Smooth muscle cell (in vitro differentiated cells): ENCODE results near the gene CNIH2. TPM values are rescaled to one million over a fixed set of nuclear protein-coding genes. Genes with fewer than 3 reads are reported as not detected.

Experiments
- DNase-seq: peaks from one replicate; lab custom pipeline; 2025; ENCODE audit not compliant: unreplicated experiment; lab: John Stamatoyannopoulos, UW
- H2AFZ ChIP-seq: fragments of 200-600 bp; sonication (generic); 2 replicates; pipeline ENCODE4 v1.6.0; 2016; ENCODE audit warnings: antibody characterized with exemption, low read depth, mild to moderate bottlenecking
- H3F3A ChIP-seq: fragments of 200-600 bp; sonication (generic); 2 replicates; pipeline ENCODE4 v1.6.0; 2017; ENCODE audit warnings: antibody characterized with exemption, low read depth
- H3K27ac ChIP-seq: fragments of 200-600 bp; sonication (generic); 2 replicates; pipeline ENCODE4 v1.5.1; 2016; ENCODE audit warnings: low read depth, mild to moderate bottlenecking
- H3K27me3 ChIP-seq: fragments of 200-600 bp; sonication (generic); 2 replicates; pipeline ENCODE4 v1.6.1; 2016; ENCODE audit warnings: low read depth, mild to moderate bottlenecking
- H3K36me3 ChIP-seq: fragments of 200-600 bp; sonication (generic); 2 replicates; pipeline ENCODE4 v1.5.1; 2016; ENCODE audit warnings: low read depth
- H3K4me1 ChIP-seq: fragments of 200-600 bp; sonication (generic); 2 replicates; pipeline ENCODE4 v1.5.1; 2016; ENCODE audit warnings: low read depth
- H3K4me2 ChIP-seq: fragments of 200-600 bp; sonication (generic); 2 replicates; pipeline ENCODE4 v1.6.0; 2016; ENCODE audit warnings: mild to moderate bottlenecking
- H3K4me3 ChIP-seq: fragments of 200-600 bp; sonication (generic); 2 replicates; pipeline ENCODE4 v1.5.1; 2016; ENCODE audit warnings: mild to moderate bottlenecking
- H3K79me2 ChIP-seq: fragments of 200-600 bp; sonication (generic); 2 replicates; pipeline ENCODE4 v1.6.0; 2016; ENCODE audit warnings: low read depth, mild to moderate bottlenecking
- H3K9ac ChIP-seq: fragments of 200-600 bp; sonication (generic); 2 replicates; pipeline ENCODE4 v1.6.0; 2016; ENCODE audit warnings: low read depth
- H3K9me3 ChIP-seq: fragments of 200-600 bp; sonication (generic); replicated peaks from 2 replicates; pipeline ENCODE4 v1.5.1; 2016; ENCODE audit warnings: low read depth
- H4K20me1 ChIP-seq: fragments of 200-600 bp; sonication (generic); 2 replicates; pipeline ENCODE4 v1.6.0; 2016; ENCODE audit warnings: low read depth
- CTCF ChIP-seq: fragments of 200-600 bp; sonication (generic); IDR thresholded peaks from 2 replicates; pipeline ENCODE4 v1.5.1; 2017; ENCODE audit warnings: borderline replicate concordance, mild to moderate bottlenecking, antibody characterized with exemption; ENCODE audit not compliant: insufficient read depth, poor library complexity, severe bottlenecking
- WGBS: methylation state at CpG from one replicate; pipeline ENCODE4 v1.1.7; 2016; ENCODE audit warnings: low lambda C conversion rate; 5-methylcytosine and 5-hydroxymethylcytosine counted together
- polyA plus RNA-seq: library from polyadenylated mRNA; unstranded; fragments of >200 nt; fragmentation: Nextera tagmentation; extraction: Ambion mirVana; gene quantifications from 2 replicates; pipeline ENCODE4 v1.2.1, GENCODE V29; 2016
- total RNA-seq: library from RNA; depleted of rRNA; stranded (reverse); fragments of >200 nt; gene quantifications from 2 replicates; pipeline ENCODE4 v1.2.3, GENCODE V29; 2014

Gene CNIH2
- total and polyA plus RNA-seq, 2 experiments from 2014 or later: 12.2 to 17.0 TPM

- H2AFZ ChIP-seq: no peak overlapping the region
- peak overlapping the region; percentile 97 for H3K27ac ChIP-seq
- peak overlapping the region; percentile 88 for H3K4me2 ChIP-seq
- H4K20me1 ChIP-seq: peaks cover 4% of the 10 kb centered on the region
- peaks cover 40% of the 10 kb centered on the region for H3F3A ChIP-seq
- H3K27me3 ChIP-seq: no peaks in the 10 kb centered on the region
- no peak overlapping the region for H3K9ac ChIP-seq
- no peak for DNase-seq
- peaks cover 43% of the 10 kb centered on the region for H3K4me1 ChIP-seq
- H3K4me3 ChIP-seq: peak overlapping the region; percentile 47
- WGBS: 92% methylated on average over 10 of the region's 14 CpGs
- H3K9me3 ChIP-seq: no peaks in the 10 kb centered on the region
- no peaks in the 10 kb centered on the region for H3K36me3 ChIP-seq
- H3K79me2 ChIP-seq: peaks cover 28% of the 10 kb centered on the region
- no peak for TF ChIP-seq CTCF
Observed at GRCh38 chr11:66315498-66315885, 37.5 kb downstream of the CNIH2 start.

- Histone ChIP-seq H3K36me3 (no peaks in the 10 kb centered on the region), H3K9ac (peak overlapping the region; percentile 51), H2AFZ (no peak overlapping the region), H3K4me3 (peak overlapping the region; percentile 47), H3K4me1 (peaks cover 43% of the 10 kb centered on the region), H3K9me3 (no peaks in the 10 kb centered on the region), H3K27ac (peak overlapping the region; percentile 97), H3K27me3 (no peaks in the 10 kb centered on the region), H3F3A (peaks cover 36% of the 10 kb centered on the region), H4K20me1 (peaks cover 4% of the 10 kb centered on the region), H3K4me2 (peak overlapping the region; percentile 88), H3K79me2 (peaks cover 28% of the 10 kb centered on the region)
- DNase-seq: no peak
- 80% methylated on average over 52 of the region's 52 CpGs for WGBS
- TF ChIP-seq CTCF: no peak
Observed at GRCh38 chr11:66315921-66316811, 38.2 kb downstream of the CNIH2 start.

DNA sequence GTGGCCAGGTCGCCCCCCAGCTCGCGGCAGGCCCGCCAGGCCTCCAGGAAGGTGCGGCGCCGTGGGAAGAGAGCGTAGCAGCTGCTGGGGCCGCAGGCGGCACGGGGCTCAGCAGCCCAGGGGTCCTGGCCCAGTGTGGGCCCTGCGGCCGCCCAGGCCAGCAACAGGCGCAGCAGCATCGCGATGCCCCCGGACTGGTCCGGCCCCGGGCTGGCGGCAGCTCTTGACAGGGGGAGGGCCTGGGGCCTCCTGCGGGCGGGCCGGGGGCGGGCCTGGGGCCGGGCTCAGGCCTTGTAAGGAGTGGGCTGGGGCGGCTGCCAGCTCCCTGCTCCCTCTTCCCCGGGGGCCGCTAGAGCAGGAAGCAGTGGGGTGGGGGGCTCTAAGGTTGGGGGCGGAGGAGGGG lies 38.9 kb downstream of the CNIH2 start, which contains the start of gene CD248:
TSS of gene CD248 (minus strand) at position 196 of the 403 bp plus-strand sequence. CDS start at position 179, 17 bp downstream.
- peaks cover 28% of the 10 kb centered on the region for H3K79me2 ChIP-seq
- peak within 1 kb of the TSS; percentile 47 for H3K4me3 ChIP-seq
- H3K36me3 ChIP-seq: no peaks in the 10 kb centered on the region
- DNase-seq: peak; percentile 72
- H3K4me1 ChIP-seq: peaks cover 43% of the 10 kb centered on the region
- H3K4me2 ChIP-seq: peak within 1 kb of the TSS; percentile 88
- no peak for TF ChIP-seq CTCF
- WGBS: 20% methylated on average over 25 of the region's 29 CpGs
- no peaks in the 10 kb centered on the region for H3K27me3 ChIP-seq
- H3F3A ChIP-seq: peaks cover 32% of the 10 kb centered on the region
- H4K20me1 ChIP-seq: peaks cover 4% of the 10 kb centered on the region
- peak within 1 kb of the TSS; percentile 97 for H3K27ac ChIP-seq
- no peak within 1 kb of the TSS for H2AFZ ChIP-seq
- H3K9me3 ChIP-seq: no peaks in the 10 kb centered on the region
- peak within 1 kb of the TSS; percentile 51 for H3K9ac ChIP-seq
